MM.1S (cell line): Measurements from ENCODE around the gene GORASP1.

Source experiments
- CTCF ChIP-seq: fragments of 300-600 bp; sonication (generic); IDR thresholded peaks from 2 replicates; pipeline ENCODE4 v1.5.1; 2016; ENCODE audit warnings: antibody characterized with exemption, low read length, mixed read lengths
- EZH2phosphoT487 ChIP-seq: fragments of 300-600 bp; sonication (generic); IDR thresholded peaks from 2 replicates; pipeline ENCODE4 v1.6.1; 2018; ENCODE audit warnings: antibody characterized with exemption, low read length

- no peak for TF ChIP-seq CTCF
- TF ChIP-seq EZH2phosphoT487, result no peak
These were observed 26.4 kb upstream of the GORASP1 start for GRCh38 chr3:39133822-39134221.
